SHP77 treated with DMSO at 0.1 percent for 48 hours (cell line): ENCODE data around the gene BNIPL.
A peak's percentile ranks its signal among the peaks of the same experiment; 100 is the strongest.

Experiments
- DNase-seq: peaks from one replicate; lab custom pipeline; 2025; lab: John Stamatoyannopoulos, UW

The BNIPL gene

DNA sequence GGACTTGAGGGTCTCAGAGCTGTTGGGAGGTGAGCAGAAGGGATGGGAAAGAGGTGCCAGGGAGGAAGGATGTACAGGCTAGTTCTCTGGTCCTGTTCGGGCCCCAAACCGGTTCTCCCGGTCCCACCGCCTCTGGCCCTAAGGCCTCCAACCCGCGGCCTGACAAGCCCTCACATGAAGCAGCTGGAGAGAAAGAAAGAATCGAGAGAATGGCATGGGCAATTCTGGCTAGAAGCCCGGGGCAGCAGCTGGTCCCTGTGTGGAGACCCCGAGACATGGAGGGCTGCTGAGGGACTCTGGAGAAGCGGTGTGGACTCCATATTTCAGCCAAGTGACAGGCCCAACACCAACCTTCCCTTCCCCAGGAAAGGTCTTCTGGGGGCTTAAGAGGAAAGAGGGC, 22.3 kb downstream of the BNIPL start:
- peak; percentile 38 for DNase-seq

DNA sequence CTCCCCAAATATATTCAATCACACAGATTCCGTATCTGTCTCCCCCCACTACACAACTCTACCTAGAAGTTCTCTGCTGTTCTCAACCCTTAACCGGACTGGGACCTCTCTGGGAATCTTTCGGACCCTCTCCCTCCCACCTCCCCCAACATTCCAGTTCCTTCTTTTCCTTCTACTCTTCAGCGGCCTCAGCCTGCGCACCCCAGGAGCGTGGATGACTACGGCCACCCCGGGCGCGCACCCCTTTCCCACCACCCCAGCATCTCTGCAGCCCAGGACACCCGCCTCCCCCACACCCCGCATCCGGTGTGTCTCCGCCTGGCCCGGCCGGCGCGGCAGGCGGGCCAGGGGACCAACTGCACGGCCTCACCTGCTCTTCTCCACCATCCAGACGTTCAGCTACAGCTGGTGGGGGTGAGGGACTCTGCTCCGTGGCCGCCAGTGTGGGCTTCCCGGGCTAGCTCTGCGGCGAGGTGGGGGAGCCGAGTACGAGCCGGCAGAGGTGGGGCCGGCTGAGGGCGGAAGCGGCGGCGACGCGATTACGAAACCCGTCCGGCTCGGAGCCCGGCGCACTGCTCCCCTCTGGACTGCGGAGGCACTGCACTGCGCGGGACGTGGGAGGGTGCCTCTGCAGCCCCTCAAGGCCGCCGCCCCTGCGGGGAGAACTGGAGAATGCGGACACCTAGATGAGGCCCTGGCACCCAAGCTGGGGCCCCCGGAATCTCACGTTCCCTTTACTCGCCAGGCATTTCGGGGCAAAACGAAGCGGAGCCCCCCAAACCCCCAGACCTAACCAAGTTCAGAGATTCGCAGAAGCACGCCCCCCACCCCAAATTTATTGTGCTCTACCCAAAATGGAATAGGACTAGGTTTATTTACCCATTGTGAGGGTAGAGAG, 23.0 kb downstream of the BNIPL start, which contains the start of gene CDC42SE1:
Gene CDC42SE1, minus strand, starts transcription at position 514 of the 898 bp plus-strand sequence. CDS start 3,892 bp downstream, outside the sequence.
- peak; percentile 91 for DNase-seq

DNA sequence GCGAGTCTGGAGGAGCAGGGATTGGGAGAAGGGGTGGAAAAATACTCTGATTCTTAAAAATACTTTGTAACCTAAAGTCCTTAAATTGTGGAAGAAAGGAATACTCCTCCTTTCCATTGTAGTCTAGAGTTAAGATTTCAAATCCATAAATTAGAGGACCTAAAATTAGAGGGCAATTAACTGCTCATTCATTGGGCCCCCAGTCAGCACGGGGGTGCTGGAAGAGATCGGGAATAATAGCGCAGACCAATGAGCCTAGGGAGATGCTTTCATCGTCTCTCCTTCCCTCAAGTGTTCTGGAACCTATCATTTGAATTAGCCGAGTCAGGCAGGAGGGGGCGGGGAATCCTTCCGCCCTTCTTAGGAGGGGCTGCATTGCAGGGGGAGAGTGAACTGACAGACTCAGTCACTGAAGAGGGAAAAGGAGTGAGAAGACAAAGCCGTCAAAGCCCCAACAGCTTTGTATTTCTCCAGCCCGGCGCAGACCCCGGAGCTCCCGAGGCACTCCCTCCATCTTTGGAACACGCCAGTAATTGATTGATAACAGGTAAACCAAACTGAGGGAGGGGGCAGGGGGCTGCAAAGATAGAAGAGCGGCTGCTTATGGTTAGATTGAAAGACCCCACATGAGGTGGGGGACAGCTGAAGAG, 23.7 kb downstream of the BNIPL start, which contains the start of gene MLLT11:
Gene MLLT11, plus strand, starts transcription at position 391 of the 650 bp plus-strand sequence. CDS start 6,828 bp downstream, outside the sequence.
- peak; percentile 84 for DNase-seq

DNA sequence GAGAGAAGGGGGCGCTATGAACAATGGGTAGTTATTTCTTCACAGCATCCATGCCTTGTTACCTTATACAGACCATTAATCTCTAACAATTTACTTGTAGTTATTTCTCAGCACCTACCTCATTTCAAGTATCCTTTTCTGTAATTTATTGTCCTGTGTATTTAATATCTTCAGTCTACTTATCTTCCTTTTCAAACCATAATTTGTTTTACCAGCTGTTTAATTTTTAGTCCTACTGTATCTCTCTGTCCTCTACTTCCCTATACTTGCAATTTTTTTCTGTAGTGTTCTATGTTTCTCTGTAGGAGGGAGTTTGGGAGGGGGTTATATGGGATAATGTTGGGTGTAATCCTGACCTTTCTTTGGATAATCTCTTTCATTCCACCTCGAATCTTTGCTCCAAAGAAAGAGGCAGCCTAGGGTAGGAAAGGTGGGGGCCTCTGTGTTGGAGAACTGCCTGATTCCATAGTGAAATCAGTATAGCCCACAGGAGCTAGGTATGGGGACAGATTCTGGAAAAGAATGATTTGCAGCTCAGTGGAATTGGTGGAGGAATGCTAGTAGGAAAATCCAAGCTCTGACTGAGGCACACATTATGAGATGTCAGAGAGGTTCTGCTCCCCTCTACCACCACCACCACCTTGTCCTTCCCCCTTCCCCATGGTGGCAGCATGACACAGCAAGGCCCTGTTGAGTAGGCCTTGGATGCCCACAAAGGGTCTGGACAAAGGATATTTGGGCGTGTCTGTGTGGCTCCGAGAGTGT, 24.5 kb downstream of the BNIPL start:
- peak; percentile 79 for DNase-seq

DNA sequence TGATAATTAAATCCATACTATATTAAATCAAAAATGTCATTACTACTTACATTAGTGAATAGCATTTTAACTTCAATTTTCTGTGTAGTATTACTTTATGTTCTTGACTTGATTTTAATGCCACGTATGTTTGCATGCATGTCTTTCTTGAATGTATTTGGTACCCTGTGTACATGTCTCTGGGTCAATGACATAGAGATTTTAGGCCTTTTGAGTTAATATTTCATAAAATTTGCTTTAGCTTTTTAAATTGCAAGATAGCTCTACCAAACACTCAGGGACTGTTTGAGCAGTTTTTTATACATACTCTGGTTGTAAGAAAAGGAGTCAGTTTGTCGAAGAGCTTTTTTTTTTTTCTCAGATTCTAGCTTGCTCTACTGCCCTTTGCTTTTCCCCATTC, 25.3 kb downstream of the BNIPL start:
- no peak for DNase-seq

DNA sequence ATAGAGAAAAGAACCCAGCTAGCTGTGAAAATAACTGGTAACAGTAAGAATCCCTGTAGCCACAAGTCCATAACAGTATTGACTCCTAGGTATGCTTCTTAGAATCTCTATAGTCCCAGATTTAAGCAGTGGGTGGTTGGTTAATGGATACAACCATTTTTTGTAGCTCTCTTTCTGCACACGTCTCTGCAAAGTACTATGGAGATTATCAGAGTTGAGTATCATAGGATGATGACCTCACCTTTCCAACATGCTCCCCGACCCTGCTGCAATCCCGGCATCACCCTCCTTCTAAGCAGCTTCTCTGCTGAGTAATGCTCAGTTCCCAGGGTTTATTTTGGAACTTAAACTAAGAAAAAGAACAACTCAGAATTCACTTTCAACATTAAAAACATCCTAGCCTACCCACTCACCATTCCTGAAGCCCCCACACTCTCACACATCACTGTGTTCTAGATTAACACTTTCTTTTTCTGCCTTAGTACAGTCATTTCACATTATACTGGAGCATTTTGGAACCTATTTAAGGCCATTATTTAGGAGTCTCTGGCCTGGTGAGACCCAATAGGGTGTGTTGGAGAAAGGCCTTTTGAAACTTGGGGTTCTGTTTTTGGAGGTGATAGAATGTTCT, 26.5 kb downstream of the BNIPL start:
- DNase-seq, result no peak

DNA sequence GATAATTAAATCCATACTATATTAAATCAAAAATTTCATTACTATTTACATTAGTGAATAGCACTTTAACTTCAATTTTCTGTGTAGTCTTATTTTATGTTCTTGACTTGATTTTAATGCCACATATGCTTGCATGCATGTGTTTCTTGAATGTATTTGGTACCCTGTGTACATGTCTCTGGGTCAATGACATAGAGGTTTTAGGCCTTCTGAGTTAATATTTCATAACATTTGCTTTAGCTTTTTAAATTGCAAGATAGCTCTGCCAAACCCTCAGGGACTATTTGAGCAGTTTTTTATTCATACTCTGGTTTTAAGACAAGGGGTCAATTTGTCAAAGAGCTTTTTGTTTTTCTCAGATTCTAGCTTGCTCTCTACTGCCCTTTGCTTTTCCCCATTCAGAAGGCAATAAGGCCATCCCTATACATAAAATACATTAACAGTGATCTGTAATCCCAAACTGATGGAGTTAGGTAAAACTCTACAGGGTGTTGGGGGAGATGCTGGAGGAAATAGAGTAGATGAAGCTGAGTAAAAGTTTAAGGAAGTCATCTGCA, 28.8 kb downstream of the BNIPL start:
- no peak for DNase-seq

DNA sequence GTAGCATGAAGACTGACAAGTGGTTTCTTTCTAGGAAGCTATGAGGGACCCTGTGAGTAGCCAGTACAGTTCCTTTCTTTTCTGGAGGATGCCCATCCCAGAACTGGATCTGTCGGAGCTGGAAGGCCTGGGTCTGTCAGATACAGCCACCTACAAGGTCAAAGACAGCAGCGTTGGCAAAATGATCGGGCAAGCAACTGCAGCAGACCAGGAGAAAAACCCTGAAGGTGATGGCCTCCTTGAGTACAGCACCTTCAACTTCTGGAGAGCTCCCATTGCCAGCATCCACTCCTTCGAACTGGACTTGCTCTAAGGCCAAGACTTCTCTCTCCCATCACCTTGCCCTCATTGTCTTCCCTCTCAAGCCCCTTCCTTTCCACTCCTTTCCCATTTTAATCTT, 30.8 kb downstream of the BNIPL start:
- DNase-seq, result no peak

DNA sequence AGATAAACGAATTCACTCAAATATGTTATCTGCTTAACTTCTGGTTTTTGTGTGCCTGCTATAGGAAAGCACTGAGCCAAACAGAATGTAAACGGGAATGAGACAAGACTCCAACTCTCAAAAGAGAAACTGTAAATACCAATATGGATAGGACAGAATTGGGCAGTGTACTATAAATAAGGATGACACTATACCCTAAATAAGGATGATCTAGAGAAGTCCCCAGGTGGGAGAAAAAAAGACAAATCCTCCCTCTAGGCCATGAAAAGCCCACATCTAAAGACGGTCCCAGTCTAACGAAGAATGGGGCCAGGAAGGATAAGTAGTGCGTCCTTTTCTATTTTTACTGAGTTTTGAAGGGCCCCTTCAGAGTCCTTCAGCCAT, 32.7 kb downstream of the BNIPL start:
- no peak for DNase-seq

DNA sequence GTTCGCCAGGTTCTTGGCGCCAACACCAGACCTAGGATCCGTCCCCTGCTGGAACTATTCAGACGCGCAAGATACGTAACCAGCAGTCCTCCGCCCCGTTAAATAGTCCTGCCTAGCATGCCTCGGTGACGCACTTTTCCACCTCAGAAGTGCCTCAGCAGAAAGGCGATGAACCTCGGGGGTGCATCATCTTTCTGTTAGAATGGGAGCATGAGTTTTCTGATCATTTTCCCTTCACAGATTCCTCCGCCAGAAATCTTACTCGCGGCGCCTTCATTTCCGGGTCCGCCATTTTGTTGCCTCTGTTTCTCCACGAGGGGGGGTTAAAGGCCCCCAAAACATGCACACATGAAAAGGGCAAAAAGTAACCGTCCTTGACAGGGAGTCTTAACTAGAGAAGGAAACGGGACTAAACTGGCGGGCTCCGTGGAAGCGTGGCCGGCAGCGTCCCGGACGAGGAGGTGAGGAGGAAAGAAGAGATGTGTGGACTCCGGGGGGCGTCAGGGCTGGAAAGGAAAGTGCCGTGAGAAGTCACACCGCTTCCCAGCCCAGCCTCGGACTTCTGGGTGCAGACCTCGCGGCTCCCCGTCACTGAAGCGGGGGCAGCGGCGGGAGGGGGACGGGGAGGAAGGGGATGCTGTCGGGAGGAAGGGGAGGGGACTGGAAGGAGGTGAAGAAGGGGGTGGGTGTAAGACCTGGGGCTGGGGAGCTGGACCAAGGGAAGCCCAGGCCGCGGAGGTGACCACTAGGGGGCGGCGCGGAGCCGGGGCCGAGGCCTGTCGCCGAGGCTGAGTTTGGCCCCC, 34.3 kb downstream of the BNIPL start, which contains the start of gene GABPB2:
Gene GABPB2, plus strand, starts transcription at position 288 of the 803 bp plus-strand sequence. CDS start 17,429 bp downstream, outside the sequence.
- no peak for DNase-seq

DNA sequence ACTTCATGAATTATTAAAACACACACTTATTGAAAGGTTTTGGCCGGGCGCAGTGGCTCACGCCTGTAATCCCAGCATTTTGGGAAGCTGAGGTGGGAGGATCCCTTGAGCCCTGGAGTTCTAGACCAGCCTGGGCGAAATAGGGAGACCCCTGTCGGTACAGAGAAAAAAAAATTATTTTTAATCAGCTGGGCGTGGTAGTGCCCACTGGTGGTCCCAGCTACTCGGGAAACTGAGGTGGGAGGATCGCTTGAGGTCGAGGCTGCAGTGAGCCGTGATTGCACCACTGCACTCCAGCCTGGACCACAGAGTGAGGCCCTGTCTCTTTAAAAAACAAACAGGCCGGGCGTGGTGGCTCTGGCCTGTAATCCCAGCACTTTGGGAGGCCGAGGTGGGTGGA, 35.8 kb downstream of the BNIPL start:
- no peak for DNase-seq

DNA sequence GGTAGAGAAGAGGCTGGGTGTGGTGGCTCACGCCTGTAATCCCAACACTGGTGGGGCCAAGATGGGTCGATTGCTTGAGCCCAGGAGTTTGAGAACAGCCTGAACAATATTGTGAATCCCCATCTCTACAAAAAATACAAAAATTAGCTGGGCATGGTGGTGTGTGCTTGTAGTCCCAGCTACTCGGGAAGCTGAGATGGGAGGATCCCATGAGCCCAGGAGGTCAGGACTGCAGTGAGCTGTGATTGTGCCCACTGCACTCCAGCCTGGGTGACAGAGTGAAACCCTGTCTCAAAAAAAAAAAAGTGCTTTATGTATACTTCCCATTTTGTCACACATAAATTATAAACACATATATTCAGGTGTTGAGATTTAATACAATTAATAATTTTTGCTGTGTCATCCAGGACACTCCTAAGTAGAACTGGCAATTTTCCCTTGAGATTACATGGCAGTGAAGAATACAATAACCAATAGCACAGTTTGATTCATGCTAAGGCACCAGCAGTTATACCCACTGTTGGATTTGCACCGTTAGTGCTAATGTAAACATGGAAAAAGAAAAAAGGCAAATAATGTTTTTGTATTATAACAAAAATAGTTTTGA, 49.7 kb downstream of the BNIPL start:
- DNase-seq, result no peak
